NCI-H146 (cell line): ENCODE data around the gene BORCS6.

Experiments used
- DNase-seq: peaks from one replicate; lab custom pipeline; 2025; lab: John Stamatoyannopoulos, UW

Gene BORCS6

GRCh38 chr17:8210761-8211458 is 20.9 kb upstream of the BORCS6 start:
- DNase-seq = no peak

- DNase-seq = peak; percentile 97
Observed at GRCh38 chr17:8209907-8210760, 20.2 kb upstream of the BORCS6 start, which contains the start of gene AURKB. AURKB (minus strand) TSS chr17:8210575; CDS start chr17:8210224, 351 bp downstream.

- DNase-seq = no peak
Observed at GRCh38 chr17:8206536-8206935, 16.6 kb upstream of the BORCS6 start.

DNA sequence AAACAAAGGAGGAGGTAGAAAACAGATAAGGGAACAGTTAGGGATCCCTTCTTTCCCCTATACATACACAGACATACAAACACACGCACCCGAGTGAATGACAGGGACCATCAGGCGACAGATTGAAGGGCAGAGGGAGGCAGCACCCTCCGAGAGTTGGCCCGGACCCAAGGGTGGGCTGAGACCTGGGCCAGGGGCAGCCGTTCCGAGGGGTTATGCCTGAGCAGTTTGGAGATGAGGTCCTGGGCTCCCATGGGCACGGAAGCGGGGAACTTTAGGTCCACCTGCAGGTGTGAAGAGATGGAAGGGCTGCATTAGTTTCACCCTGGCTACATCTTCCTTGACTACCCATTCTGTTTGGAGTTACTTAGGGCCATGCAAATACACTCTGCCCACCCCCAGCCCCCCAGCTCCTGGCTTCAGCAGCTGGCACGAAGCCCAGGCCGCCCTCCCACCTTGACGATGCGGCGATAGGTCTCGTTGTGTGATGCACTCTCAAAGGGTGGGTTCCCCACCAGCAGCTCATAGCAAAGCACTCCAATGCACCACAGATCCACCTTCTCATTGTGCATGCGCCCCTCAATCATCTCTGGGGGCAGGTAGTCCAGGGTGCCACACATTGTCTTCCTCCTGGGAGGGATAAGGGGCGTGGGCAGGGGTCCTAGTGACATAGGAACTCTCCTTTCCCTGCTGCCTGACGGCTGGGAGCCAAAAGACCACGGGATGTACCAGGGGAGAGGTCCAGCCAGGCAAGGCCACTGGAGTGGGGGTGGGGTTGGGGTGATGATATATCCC is 15.0 kb upstream of the BORCS6 start:
- DNase-seq = no peak

DNA sequence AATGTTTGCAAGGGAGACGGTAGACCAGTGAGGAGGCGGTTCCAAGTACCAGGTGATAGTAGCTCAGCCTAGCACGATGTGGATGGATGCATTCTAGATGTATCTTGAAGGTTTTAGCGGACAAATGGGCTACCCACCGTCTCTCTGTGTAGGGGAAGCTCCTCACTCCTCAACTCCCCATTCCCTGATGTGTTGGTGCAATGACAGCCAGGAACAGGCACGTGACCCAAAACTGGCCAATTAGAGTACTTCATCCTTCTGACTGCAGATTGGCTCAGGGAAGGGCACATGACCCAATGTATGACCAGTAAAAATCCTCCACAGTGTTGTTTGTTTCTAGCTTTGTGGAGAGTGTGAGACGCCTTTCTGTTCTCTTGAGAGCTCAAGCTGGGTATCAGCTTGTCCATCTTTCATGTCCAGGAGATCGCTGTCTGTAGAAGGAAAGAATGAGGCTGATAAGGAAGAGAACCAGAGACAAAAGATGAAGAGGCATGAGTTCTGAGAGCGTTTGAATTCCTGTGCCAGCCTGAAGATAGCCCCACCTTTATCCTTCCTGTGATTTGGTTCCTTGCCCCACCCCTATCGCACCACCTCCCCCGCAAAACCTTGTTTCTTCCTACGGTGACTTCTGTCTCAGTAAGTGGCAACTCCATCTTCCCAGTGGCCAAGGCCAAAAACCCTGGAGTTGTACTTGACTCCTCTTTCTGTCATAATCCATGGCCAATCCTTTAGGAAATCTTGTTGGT is 2.3 kb upstream of the BORCS6 start:
- peak; percentile 94 for DNase-seq

DNA sequence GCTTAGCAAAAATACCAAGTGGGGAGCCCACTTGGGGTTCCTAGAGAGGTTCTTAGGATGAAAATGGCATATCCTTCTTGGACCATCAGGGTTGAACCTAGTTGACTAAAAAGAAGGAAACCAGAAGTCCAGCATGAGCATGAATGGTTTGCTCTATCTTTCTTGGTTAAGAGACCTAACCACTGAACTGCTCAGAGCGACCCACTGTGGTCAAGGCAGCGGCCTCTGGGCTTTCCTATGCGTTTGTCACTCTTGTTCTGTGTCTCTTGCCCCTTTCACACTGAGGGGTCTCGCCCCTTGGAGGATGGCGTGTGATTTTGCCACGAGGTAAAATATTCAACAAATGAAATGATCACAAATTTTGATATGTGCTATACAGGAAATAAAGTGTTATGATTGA is 526 bp upstream of the BORCS6 start:
- no peak for DNase-seq

GRCh38 chr17:8189041-8189710 is 804 bp downstream of the BORCS6 start:
- peak; percentile 30 for DNase-seq

DNA sequence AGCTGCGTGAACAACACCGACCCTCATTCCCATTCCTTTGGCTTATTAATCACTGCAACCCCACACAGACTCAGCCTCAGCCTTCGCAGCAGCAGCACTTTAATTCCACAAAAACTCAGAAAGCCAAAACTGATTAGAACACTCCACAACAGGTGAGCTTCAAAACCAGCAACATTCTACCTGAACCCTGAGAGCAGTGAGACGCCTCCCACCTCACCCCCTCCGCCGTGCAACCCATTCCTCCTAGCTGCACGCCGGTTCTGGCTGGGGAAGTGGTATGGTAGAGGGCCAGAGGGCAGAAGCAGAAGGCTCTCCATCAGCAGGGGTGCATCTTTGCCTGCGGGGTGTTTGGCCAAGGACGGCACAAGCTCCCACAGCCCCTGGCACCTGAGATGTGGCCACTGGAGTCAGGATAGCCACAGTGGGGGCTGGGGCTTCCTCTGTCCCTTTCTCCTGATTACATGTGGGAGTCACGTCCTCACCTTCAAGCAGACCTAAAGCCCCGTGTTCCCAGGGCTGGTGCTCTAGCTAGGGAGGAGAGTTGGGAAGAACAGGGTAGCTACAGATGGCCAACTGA is 1.6 kb downstream of the BORCS6 start:
- DNase-seq = no peak

DNA sequence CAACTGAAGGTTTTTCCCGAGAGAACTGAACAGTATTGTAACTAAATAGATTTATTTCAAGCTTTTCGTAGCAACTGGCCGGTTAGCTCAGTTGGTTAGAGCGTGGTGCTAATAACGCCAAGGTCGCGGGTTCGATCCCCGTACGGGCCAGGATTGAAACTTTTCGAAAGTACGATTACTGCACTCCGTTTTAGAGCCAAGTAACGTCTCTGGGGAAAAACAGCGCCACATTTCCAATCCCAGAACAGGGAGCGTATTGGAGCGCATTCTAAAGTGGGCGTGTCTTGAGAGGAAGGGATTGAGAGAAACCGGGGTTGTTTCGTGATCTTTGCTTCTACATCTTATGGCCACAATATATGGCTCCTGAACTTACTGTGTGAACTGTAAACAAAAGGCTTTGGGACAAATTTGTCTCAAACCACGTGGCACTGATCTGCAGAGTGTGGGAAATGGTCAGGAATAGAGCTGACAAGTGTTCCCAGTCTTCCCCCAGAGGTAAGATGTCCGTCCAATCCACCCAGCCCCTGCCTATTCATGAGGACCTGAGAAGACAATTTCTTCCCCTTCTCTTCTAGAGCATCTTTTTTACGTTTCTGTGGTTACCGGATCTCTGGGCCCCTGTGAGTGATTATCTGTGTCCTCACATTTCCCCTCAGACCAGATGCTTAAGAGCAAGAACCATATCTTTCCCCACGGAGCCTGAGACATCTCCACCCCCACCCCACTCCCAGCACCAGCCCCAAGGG is 2.3 kb downstream of the BORCS6 start:
- DNase-seq = peak; percentile 98

DNA sequence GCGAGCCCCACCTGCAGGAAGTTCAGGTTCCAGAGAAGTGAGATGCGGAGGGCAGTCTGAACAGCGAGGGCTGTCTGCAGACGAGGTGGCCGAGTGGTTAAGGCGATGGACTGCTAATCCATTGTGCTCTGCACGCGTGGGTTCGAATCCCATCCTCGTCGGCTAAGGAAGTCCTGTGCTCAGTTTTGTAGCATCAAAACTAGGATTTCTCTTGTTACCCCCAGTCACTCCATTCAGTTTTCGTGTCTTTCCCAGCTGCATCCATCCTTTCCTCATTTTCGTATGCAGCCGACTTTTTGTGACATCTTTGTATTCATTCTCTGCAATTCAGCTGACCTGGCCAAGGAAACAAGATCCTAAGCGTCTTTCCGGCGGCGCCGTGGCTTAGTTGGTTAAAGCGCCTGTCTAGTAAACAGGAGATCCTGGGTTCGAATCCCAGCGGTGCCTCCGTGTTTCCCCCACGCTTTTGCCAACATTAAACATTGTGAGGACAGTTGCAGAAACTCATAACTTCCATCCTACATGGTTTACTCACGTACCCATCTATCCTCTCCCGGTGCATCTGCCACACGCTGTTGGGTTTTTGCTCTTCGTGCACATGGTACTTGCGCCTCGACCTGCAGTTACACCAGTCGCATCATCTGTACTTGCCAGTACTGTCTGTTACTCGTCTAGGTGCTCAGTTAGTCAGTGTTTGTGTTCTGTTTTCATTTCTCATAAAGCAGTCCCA is 3.0 kb downstream of the BORCS6 start:
- peak; percentile 94 for DNase-seq

DNA sequence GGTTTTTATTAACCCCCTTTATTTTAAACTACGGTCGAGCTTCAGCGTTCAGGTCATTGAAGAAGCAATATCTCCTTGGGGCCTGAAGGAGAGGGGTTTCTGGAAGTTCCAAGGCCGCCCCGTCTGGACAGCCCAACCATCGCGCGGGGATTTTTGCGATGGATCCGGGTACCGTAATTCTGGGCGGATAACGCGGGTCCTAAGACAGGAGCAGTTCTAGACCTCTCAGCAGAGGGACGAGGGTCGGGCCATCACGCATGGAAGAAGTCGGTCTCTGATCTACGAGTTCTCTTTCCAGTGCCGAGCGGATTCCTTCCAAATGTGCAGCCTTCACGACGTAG is 3.6 kb downstream of the BORCS6 start:
- no peak for DNase-seq

GRCh38 chr17:8185582-8186445 is 4.2 kb downstream of the BORCS6 start:
- peak; percentile 77 for DNase-seq

GRCh38 chr17:8176998-8177731 is 12.8 kb downstream of the BORCS6 start:
- DNase-seq = peak; percentile 37

DNA sequence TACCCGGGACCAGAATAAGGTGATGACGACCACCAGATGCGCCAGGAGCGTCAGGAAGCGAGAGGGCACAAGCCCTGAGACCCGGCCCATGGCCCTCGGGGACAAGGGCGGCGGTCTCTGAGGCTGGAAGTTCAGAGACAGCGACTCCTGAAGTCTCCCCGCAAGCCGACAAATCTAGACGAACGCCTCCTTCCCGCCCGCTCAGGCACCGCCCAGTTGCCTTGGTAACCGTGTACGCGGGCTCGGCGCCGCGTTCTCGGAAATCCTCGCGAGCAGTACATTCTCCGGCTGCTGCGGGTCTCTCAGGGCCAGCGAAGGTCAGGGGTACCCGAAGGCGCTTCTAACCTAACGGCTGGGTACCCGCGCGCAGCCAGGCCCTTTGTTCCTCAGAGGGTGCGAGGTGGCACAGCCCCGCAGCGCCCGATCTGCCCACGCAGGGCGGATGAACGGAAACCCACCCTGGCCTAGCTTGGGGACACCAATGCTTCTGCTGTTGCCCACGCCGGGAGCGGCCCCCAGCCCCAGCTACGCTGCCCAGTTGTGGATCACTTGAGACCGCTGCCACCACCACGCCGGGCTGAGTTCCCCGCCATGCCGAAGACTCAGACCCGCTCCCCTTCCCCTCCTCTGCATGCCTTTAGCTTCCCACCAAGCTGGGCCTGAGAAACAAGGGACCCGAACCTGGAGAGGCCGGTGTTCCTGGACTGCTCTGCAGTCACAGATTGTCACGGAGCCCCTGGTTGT is 13.6 kb downstream of the BORCS6 start, which contains the start of gene TMEM107:
Gene TMEM107 (minus strand): TSS at position 184 of the 744 bp plus-strand sequence. CDS start 94 bp downstream, at position 90.
- DNase-seq = peak; percentile 91

DNA sequence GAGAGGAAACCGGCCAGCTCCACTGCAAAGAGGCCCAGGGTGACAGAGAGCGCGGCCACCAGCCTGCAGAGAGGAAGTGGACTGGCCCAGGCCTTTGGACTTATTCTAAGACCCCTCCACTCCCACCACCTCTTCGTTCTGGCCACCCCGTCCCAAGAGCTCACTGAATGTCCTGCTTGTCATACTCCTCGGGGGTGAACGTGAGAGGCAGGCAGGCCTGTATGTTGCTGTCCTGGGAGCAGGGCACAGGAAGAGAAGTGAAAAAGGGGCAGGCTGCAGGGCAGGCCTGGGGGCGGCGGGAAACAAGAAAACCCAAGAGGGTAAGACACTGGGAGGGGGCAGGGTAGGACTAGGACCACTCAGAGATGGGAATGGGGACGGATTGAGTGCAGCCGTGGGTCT is 14.2 kb downstream of the BORCS6 start:
- peak; percentile 62 for DNase-seq

GRCh38 chr17:8173871-8174322 is 16.1 kb downstream of the BORCS6 start:
- peak; percentile 47 for DNase-seq
